ENCODE data around the gene TMC6. TPM values are rescaled to one million over a fixed set of nuclear protein-coding genes. Genes with fewer than 3 reads are reported as not detected.

The TMC6 gene
- total and polyA plus RNA-seq, 2 of the 13 experiments (the other 11 are each of a cell fraction or from before 2014, with no cell fraction given) = 48.4 to 99.1 TPM

GRCh38 chr17:78140169-78141051 lies 11.9 kb upstream of the TMC6 start (continued):
- TF ChIP-seq TFDP1 (CRISPR knock-in tag; IDR thresholded peaks at IDR 0.05; ENCODE audit: borderline replicate concordance) = peak; percentile 10; the same call in 1 of the 2 replicates
- TF ChIP-seq ZNF136 (CRISPR knock-in tag; IDR thresholded peaks at IDR 0.05; ENCODE audit: low read depth) = no peak
- TF ChIP-seq SOX13 (IDR thresholded peaks at IDR 0.05) = no peak
- no peak for TF ChIP-seq SOX13 (CRISPR knock-in tag; conservative IDR thresholded peaks at IDR 0.05 in 1 of 2, IDR thresholded peaks at IDR 0.05 in 1 of 2)
- TF ChIP-seq THAP7 (CRISPR knock-in tag; IDR thresholded peaks at IDR 0.05) = 0 out of 2 replicates have a peak, but pooled peaks have one; percentile 13
- 0 out of 2 replicates have a peak, but pooled peaks have one; percentile 6 for TF ChIP-seq BCL6 (CRISPR knock-in tag; IDR thresholded peaks at IDR 0.05)
- TF ChIP-seq ZNF367 (CRISPR knock-in tag; IDR thresholded peaks at IDR 0.05; ENCODE audit: borderline replicate concordance) = no peak
- TF ChIP-seq HHEX (CRISPR knock-in tag; IDR thresholded peaks at IDR 0.05) = no peak
- no peak for TF ChIP-seq IRF2 (CRISPR knock-in tag; IDR thresholded peaks at IDR 0.05)
- no peak for TF ChIP-seq ZNF703 (CRISPR knock-in tag; IDR thresholded peaks at IDR 0.05; ENCODE audit: borderline replicate concordance)
- no peak for TF ChIP-seq ZNF207 (IDR thresholded peaks at IDR 0.05; ENCODE audit: borderline replicate concordance)
- no peak for TF ChIP-seq SMARCC2 (IDR thresholded peaks at IDR 0.05)
- TF ChIP-seq ZHX1 (CRISPR knock-in tag; IDR thresholded peaks at IDR 0.05; ENCODE audit: low read depth) = peak; percentile 49; the same call in 1 of the 2 replicates
- TF ChIP-seq KLF13 (CRISPR knock-in tag; IDR thresholded peaks at IDR 0.05) = no peak
- TF ChIP-seq KDM3A (CRISPR knock-in tag; IDR thresholded peaks at IDR 0.05; ENCODE audit: low read depth) = no peak
- TF ChIP-seq RXRB (CRISPR knock-in tag; IDR thresholded peaks at IDR 0.05; ENCODE audit: borderline replicate concordance) = no peak
- TF ChIP-seq DDIT3 (CRISPR knock-in tag; IDR thresholded peaks at IDR 0.05) = no peak
- no peak for TF ChIP-seq ZNF513 (CRISPR knock-in tag; conservative IDR thresholded peaks at IDR 0.05)
- no peak for TF ChIP-seq GABPA (IDR thresholded peaks at IDR 0.05; ENCODE audit: low read depth, low read length)
- no peak for TF ChIP-seq GABPA (CRISPR knock-in tag; IDR thresholded peaks at IDR 0.05; ENCODE audit: low read depth)

Data from HepG2 (cell line).